ENCODE data around the gene CENPH. TPM values are rescaled to one million over a fixed set of nuclear protein-coding genes. Genes with fewer than 3 reads are reported as not detected.

The CENPH gene
- total RNA-seq, 1 experiment from 2014 or later: 79.0 TPM

DNA sequence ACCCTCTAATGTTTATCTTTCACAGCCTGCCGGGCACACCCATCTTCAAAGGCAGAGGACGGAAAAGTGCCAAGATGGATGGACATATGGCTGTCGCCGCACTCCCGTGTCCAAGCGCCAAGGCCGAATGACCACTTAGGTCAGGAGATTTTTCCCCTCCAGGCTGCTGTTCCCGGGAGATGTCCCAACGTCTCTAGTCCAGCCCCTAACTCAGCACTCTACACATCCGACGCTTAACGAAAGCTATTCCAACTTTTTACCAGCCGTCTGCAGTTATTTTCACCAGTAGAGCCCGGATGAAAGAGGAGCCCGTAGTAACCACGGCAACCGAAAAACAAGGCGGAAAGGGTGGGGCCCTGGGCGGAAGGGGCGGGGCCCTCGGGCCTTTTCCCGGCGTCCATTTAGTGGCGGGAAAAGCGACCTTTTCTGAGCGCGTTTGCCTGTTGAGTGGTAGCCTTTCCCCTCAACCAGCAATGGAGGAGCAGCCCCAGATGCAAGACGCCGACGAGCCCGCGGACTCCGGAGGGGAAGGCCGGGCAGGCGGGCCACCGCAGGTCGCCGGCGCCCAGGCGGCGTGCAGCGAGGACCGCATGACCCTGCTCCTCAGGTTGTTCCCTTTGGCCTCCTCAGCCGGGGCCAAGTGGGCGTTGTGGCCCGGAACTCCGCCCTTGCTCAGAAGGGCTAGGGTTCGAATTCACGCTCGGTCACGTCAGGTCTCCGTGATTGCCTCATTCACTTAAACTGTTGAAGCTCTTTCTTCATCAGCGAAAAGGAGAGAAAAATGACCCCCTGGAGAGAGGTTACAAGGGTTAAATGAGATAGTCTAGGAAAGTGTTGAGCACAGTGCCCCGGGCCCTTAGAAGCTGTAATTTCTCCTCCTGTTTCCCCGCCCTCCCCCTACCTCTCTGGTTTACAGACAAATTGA lies at the start of gene CENPH (continued):
- TF ChIP-seq ZNF317 (CRISPR knock-in tag; IDR thresholded peaks at IDR 0.05; ENCODE audit: borderline replicate concordance, low read depth): 0 out of 2 replicates have a peak, but pooled peaks have one; percentile 23
- TF ChIP-seq, protein P1, sequence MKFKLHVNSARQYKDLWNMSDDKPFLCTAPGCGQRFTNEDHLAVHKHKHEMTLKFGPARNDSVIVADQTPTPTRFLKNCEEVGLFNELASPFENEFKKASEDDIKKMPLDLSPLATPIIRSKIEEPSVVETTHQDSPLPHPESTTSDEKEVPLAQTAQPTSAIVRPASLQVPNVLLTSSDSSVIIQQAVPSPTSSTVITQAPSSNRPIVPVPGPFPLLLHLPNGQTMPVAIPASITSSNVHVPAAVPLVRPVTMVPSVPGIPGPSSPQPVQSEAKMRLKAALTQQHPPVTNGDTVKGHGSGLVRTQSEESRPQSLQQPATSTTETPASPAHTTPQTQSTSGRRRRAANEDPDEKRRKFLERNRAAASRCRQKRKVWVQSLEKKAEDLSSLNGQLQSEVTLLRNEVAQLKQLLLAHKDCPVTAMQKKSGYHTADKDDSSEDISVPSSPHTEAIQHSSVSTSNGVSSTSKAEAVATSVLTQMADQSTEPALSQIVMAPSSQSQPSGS (CRISPR knock-in tag; IDR thresholded peaks at IDR 0.05; ENCODE audit: borderline replicate concordance, low read depth): no peak
- TF ChIP-seq, protein P2, sequence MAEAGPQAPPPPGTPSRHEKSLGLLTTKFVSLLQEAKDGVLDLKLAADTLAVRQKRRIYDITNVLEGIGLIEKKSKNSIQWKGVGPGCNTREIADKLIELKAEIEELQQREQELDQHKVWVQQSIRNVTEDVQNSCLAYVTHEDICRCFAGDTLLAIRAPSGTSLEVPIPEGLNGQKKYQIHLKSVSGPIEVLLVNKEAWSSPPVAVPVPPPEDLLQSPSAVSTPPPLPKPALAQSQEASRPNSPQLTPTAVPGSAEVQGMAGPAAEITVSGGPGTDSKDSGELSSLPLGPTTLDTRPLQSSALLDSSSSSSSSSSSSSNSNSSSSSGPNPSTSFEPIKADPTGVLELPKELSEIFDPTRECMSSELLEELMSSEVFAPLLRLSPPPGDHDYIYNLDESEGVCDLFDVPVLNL (CRISPR knock-in tag; IDR thresholded peaks at IDR 0.05; ENCODE audit: borderline replicate concordance, low read depth): peak; percentile 65; the same call in 1 of the 2 replicates
- TF ChIP-seq, protein P3, sequence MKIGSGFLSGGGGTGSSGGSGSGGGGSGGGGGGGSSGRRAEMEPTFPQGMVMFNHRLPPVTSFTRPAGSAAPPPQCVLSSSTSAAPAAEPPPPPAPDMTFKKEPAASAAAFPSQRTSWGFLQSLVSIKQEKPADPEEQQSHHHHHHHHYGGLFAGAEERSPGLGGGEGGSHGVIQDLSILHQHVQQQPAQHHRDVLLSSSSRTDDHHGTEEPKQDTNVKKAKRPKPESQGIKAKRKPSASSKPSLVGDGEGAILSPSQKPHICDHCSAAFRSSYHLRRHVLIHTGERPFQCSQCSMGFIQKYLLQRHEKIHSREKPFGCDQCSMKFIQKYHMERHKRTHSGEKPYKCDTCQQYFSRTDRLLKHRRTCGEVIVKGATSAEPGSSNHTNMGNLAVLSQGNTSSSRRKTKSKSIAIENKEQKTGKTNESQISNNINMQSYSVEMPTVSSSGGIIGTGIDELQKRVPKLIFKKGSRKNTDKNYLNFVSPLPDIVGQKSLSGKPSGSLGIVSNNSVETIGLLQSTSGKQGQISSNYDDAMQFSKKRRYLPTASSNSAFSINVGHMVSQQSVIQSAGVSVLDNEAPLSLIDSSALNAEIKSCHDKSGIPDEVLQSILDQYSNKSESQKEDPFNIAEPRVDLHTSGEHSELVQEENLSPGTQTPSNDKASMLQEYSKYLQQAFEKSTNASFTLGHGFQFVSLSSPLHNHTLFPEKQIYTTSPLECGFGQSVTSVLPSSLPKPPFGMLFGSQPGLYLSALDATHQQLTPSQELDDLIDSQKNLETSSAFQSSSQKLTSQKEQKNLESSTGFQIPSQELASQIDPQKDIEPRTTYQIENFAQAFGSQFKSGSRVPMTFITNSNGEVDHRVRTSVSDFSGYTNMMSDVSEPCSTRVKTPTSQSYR (CRISPR knock-in tag; IDR thresholded peaks at IDR 0.05): no peak
- TF ChIP-seq ZNF671 (CRISPR knock-in tag; IDR thresholded peaks at IDR 0.05): no peak
- TF ChIP-seq, protein P4, sequence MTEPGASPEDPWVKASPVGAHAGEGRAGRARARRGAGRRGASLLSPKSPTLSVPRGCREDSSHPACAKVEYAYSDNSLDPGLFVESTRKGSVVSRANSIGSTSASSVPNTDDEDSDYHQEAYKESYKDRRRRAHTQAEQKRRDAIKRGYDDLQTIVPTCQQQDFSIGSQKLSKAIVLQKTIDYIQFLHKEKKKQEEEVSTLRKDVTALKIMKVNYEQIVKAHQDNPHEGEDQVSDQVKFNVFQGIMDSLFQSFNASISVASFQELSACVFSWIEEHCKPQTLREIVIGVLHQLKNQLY (CRISPR knock-in tag; IDR thresholded peaks at IDR 0.05): no peak
- TF ChIP-seq SMAD4 (CRISPR knock-in tag; IDR thresholded peaks at IDR 0.05): no peak
- TF ChIP-seq, protein P5, sequence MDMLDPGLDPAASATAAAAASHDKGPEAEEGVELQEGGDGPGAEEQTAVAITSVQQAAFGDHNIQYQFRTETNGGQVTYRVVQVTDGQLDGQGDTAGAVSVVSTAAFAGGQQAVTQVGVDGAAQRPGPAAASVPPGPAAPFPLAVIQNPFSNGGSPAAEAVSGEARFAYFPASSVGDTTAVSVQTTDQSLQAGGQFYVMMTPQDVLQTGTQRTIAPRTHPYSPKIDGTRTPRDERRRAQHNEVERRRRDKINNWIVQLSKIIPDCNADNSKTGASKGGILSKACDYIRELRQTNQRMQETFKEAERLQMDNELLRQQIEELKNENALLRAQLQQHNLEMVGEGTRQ (CRISPR knock-in tag; IDR thresholded peaks at IDR 0.05): peak; percentile 24; the same call in 1 of the 2 replicates
- TF ChIP-seq ESRRA (CRISPR knock-in tag; IDR thresholded peaks at IDR 0.05; ENCODE audit: borderline replicate concordance): 0 out of 2 replicates have a peak, but pooled peaks have one; percentile 38
- 0 out of 2 replicates have a peak, but pooled peaks have one; percentile 60 for TF ChIP-seq NFATC4 (CRISPR knock-in tag; IDR thresholded peaks at IDR 0.05)
- TF ChIP-seq, protein P6, sequence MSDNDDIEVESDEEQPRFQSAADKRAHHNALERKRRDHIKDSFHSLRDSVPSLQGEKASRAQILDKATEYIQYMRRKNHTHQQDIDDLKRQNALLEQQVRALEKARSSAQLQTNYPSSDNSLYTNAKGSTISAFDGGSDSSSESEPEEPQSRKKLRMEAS (CRISPR knock-in tag; IDR thresholded peaks at IDR 0.05): peak; percentile 84
- peak; percentile 53 for TF ChIP-seq GABPB1 (CRISPR knock-in tag; IDR thresholded peaks at IDR 0.05)
- TF ChIP-seq, protein P7, sequence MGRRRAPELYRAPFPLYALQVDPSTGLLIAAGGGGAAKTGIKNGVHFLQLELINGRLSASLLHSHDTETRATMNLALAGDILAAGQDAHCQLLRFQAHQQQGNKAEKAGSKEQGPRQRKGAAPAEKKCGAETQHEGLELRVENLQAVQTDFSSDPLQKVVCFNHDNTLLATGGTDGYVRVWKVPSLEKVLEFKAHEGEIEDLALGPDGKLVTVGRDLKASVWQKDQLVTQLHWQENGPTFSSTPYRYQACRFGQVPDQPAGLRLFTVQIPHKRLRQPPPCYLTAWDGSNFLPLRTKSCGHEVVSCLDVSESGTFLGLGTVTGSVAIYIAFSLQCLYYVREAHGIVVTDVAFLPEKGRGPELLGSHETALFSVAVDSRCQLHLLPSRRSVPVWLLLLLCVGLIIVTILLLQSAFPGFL (CRISPR knock-in tag; IDR thresholded peaks at IDR 0.05; ENCODE audit: borderline replicate concordance): no peak
- TF ChIP-seq, protein P8, sequence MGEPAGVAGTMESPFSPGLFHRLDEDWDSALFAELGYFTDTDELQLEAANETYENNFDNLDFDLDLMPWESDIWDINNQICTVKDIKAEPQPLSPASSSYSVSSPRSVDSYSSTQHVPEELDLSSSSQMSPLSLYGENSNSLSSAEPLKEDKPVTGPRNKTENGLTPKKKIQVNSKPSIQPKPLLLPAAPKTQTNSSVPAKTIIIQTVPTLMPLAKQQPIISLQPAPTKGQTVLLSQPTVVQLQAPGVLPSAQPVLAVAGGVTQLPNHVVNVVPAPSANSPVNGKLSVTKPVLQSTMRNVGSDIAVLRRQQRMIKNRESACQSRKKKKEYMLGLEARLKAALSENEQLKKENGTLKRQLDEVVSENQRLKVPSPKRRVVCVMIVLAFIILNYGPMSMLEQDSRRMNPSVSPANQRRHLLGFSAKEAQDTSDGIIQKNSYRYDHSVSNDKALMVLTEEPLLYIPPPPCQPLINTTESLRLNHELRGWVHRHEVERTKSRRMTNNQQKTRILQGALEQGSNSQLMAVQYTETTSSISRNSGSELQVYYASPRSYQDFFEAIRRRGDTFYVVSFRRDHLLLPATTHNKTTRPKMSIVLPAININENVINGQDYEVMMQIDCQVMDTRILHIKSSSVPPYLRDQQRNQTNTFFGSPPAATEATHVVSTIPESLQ (CRISPR knock-in tag; IDR thresholded peaks at IDR 0.05): no peak
- TF ChIP-seq CREM (CRISPR knock-in tag; IDR thresholded peaks at IDR 0.05): peak; percentile 79
- TF ChIP-seq ZNF138 (CRISPR knock-in tag; conservative IDR thresholded peaks at IDR 0.05): 0 out of 2 replicates have a peak, but pooled peaks have one; percentile 37
- TF ChIP-seq, protein P9, sequence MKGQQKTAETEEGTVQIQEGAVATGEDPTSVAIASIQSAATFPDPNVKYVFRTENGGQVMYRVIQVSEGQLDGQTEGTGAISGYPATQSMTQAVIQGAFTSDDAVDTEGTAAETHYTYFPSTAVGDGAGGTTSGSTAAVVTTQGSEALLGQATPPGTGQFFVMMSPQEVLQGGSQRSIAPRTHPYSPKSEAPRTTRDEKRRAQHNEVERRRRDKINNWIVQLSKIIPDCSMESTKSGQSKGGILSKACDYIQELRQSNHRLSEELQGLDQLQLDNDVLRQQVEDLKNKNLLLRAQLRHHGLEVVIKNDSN (CRISPR knock-in tag; IDR thresholded peaks at IDR 0.05): 0 out of 2 replicates have a peak, but pooled peaks have one; percentile 22
- TF ChIP-seq, protein P10, sequence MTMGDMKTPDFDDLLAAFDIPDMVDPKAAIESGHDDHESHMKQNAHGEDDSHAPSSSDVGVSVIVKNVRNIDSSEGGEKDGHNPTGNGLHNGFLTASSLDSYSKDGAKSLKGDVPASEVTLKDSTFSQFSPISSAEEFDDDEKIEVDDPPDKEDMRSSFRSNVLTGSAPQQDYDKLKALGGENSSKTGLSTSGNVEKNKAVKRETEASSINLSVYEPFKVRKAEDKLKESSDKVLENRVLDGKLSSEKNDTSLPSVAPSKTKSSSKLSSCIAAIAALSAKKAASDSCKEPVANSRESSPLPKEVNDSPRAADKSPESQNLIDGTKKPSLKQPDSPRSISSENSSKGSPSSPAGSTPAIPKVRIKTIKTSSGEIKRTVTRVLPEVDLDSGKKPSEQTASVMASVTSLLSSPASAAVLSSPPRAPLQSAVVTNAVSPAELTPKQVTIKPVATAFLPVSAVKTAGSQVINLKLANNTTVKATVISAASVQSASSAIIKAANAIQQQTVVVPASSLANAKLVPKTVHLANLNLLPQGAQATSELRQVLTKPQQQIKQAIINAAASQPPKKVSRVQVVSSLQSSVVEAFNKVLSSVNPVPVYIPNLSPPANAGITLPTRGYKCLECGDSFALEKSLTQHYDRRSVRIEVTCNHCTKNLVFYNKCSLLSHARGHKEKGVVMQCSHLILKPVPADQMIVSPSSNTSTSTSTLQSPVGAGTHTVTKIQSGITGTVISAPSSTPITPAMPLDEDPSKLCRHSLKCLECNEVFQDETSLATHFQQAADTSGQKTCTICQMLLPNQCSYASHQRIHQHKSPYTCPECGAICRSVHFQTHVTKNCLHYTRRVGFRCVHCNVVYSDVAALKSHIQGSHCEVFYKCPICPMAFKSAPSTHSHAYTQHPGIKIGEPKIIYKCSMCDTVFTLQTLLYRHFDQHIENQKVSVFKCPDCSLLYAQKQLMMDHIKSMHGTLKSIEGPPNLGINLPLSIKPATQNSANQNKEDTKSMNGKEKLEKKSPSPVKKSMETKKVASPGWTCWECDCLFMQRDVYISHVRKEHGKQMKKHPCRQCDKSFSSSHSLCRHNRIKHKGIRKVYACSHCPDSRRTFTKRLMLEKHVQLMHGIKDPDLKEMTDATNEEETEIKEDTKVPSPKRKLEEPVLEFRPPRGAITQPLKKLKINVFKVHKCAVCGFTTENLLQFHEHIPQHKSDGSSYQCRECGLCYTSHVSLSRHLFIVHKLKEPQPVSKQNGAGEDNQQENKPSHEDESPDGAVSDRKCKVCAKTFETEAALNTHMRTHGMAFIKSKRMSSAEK (CRISPR knock-in tag; IDR thresholded peaks at IDR 0.05; ENCODE audit: borderline replicate concordance): peak; percentile 52; the same call in 1 of the 2 replicates
- TF ChIP-seq, protein P11, sequence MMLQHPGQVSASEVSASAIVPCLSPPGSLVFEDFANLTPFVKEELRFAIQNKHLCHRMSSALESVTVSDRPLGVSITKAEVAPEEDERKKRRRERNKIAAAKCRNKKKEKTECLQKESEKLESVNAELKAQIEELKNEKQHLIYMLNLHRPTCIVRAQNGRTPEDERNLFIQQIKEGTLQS (CRISPR knock-in tag; conservative IDR thresholded peaks at IDR 0.05): no peak

Measured in WTC11 (cell line).